Measurements from ENCODE around the gene PALM2AKAP2. TPM values are rescaled to one million over a fixed set of nuclear protein-coding genes. Genes with fewer than 3 reads are reported as not detected.

Gene PALM2AKAP2
- total RNA-seq, 1 donor from 2014 or later, result 1.0 TPM

GRCh38 chr9:109799141-109799540, 19.1 kb downstream of the PALM2AKAP2 start:
- H3K27ac Mint-ChIP-seq (ENCODE audit: unreplicated experiment), result no peak overlapping the region
- TF ChIP-seq CTCF (IDR thresholded peaks at IDR 0.05; ENCODE audit: partially characterized antibody, unreplicated experiment), result no peak
- DNase-seq, result no peak
- no peaks in the 10 kb centered on the region for H3K4me1 Mint-ChIP-seq (ENCODE audit: low read depth, unreplicated experiment)
- H3K27me3 Mint-ChIP-seq (ENCODE audit: unreplicated experiment), result peaks cover 2% of the 10 kb centered on the region
- H3K9me3 Mint-ChIP-seq (ENCODE audit: unreplicated experiment), result no peaks in the 10 kb centered on the region
- H3K36me3 Mint-ChIP-seq (ENCODE audit: unreplicated experiment), result no peaks in the 10 kb centered on the region
- no peak overlapping the region for H3K4me3 Mint-ChIP-seq (ENCODE audit: unreplicated experiment)

- H3K27ac Mint-ChIP-seq (ENCODE audit: unreplicated experiment), result no peak overlapping the region
- no peak for TF ChIP-seq CTCF (IDR thresholded peaks at IDR 0.05; ENCODE audit: partially characterized antibody, unreplicated experiment)
- DNase-seq, result no peak
- H3K9me3 Mint-ChIP-seq (ENCODE audit: unreplicated experiment), result no peaks in the 10 kb centered on the region
- H3K36me3 Mint-ChIP-seq (ENCODE audit: unreplicated experiment), result no peaks in the 10 kb centered on the region
- no peaks in the 10 kb centered on the region for H3K4me1 Mint-ChIP-seq (ENCODE audit: low read depth, unreplicated experiment)
- H3K27me3 Mint-ChIP-seq (ENCODE audit: unreplicated experiment), result peaks cover 2% of the 10 kb centered on the region
- no peak overlapping the region for H3K4me3 Mint-ChIP-seq (ENCODE audit: unreplicated experiment)
These were observed 19.8 kb downstream of the PALM2AKAP2 start for GRCh38 chr9:109799792-109800191.

- Mint-ChIP-seq H3K4me1 (ENCODE audit: low read depth, unreplicated experiment) (no peaks in the 10 kb centered on the region), H3K27me3 (ENCODE audit: unreplicated experiment) (peaks cover 2% of the 10 kb centered on the region), H3K9me3 (ENCODE audit: unreplicated experiment) (no peaks in the 10 kb centered on the region), H3K36me3 (ENCODE audit: unreplicated experiment) (no peaks in the 10 kb centered on the region), H3K27ac (ENCODE audit: unreplicated experiment) (no peak overlapping the region), H3K4me3 (ENCODE audit: unreplicated experiment) (no peak overlapping the region)
- no peak for TF ChIP-seq CTCF (IDR thresholded peaks at IDR 0.05; ENCODE audit: partially characterized antibody, unreplicated experiment)
- DNase-seq, result no peak
These were observed 21.5 kb downstream of the PALM2AKAP2 start for GRCh38 chr9:109801484-109801883.

DNA sequence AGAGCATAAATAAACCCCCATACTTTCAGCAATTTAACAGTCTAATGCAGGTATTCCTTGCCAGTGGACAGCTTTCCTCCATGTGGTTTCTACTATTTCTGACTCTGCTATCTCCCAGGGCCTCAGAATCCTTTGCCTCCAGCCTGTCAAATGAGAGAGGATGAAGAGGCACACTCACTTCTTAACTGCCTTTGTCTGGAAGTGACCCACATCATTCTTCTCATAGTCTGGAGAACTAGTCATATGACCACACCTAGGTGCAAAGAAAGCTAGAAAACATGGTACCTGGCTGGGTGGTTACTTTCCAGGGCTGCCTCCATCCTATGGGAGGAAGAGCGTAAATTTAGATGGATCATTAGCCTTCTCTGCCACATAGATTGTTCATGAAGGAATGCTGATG, 22.5 kb downstream of the PALM2AKAP2 start:
- Mint-ChIP-seq H3K9me3 (ENCODE audit: unreplicated experiment) (no peaks in the 10 kb centered on the region), H3K36me3 (ENCODE audit: unreplicated experiment) (no peaks in the 10 kb centered on the region), H3K27me3 (ENCODE audit: unreplicated experiment) (peaks cover 2% of the 10 kb centered on the region), H3K4me1 (ENCODE audit: low read depth, unreplicated experiment) (no peaks in the 10 kb centered on the region), H3K27ac (ENCODE audit: unreplicated experiment) (no peak overlapping the region), H3K4me3 (ENCODE audit: unreplicated experiment) (no peak overlapping the region)
- DNase-seq, result no peak
- no peak for TF ChIP-seq CTCF (IDR thresholded peaks at IDR 0.05; ENCODE audit: partially characterized antibody, unreplicated experiment)

- no peaks in the 10 kb centered on the region for H3K9me3 Mint-ChIP-seq (ENCODE audit: unreplicated experiment)
- H3K4me1 Mint-ChIP-seq (ENCODE audit: low read depth, unreplicated experiment), result no peaks in the 10 kb centered on the region
- DNase-seq, result no peak
- no peak for TF ChIP-seq CTCF (IDR thresholded peaks at IDR 0.05; ENCODE audit: partially characterized antibody, unreplicated experiment)
- H3K36me3 Mint-ChIP-seq (ENCODE audit: unreplicated experiment), result no peaks in the 10 kb centered on the region
- no peak overlapping the region for H3K4me3 Mint-ChIP-seq (ENCODE audit: unreplicated experiment)
- peaks cover 2% of the 10 kb centered on the region for H3K27me3 Mint-ChIP-seq (ENCODE audit: unreplicated experiment)
- no peak overlapping the region for H3K27ac Mint-ChIP-seq (ENCODE audit: unreplicated experiment)
These were observed 25.1 kb downstream of the PALM2AKAP2 start for GRCh38 chr9:109805050-109805449.
